ENCODE results near the gene DHX34. TPM values are rescaled to one million over a fixed set of nuclear protein-coding genes. Genes with fewer than 3 reads are reported as not detected.

Gene DHX34
- total and polyA plus RNA-seq, 11 donors = 3.7 to 13.3 (median 6.7) TPM

DNA sequence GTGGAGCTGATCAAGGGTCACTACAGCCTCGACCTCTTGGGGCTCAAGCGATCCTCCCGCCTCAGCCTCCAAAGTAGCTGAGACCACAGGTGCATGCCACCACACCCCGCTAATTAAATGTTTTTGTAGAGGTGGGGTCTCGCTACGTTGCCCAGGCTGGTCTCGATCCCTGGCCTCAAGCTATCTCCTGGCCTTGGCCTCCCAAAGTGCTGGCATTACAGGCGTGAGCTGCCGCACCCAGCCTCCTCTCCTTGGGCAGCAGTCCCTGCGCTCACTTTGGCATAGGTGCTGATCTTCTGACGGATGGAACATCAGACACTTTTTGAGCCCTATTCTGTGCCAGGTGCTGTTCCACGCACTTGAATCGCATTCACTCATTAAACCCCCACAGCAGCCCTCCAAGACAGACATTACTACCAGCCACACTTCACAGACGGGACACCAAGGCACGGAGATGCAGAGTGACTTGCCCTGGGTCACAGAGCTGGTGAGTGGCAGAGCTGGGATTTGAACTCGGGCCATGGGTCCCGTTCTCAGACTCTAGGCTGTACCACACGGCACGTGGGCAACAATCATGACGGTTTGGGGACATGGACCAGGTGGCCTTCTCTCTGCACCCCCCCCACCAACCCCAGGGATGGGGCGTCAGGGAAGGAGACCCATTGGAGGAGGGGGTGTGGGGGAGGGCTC lies 67.0 kb downstream of the DHX34 start:
- no peak for ATAC-seq
- WGBS, 4 donors = 85 to 95% (median 90%) methylated on average over 21 of the region's 21 CpGs
- H3K9me3 ChIP-seq = no peaks in the 10 kb centered on the region
- H3K36me3 ChIP-seq = no peaks in the 10 kb centered on the region
- peaks cover 13 to 58% (median 42%) of the 10 kb centered on the region in 9 donors for H3K27me3 ChIP-seq
- H3K4me3 ChIP-seq = no peak overlapping the region
- TF ChIP-seq, protein P1, sequence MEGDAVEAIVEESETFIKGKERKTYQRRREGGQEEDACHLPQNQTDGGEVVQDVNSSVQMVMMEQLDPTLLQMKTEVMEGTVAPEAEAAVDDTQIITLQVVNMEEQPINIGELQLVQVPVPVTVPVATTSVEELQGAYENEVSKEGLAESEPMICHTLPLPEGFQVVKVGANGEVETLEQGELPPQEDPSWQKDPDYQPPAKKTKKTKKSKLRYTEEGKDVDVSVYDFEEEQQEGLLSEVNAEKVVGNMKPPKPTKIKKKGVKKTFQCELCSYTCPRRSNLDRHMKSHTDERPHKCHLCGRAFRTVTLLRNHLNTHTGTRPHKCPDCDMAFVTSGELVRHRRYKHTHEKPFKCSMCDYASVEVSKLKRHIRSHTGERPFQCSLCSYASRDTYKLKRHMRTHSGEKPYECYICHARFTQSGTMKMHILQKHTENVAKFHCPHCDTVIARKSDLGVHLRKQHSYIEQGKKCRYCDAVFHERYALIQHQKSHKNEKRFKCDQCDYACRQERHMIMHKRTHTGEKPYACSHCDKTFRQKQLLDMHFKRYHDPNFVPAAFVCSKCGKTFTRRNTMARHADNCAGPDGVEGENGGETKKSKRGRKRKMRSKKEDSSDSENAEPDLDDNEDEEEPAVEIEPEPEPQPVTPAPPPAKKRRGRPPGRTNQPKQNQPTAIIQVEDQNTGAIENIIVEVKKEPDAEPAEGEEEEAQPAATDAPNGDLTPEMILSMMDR (IDR thresholded peaks at IDR 0.05) = no peak
- no peak for DNase-seq
- intact Hi-C loops (cut with DNase I) = no loop called here
- H3K4me1 ChIP-seq = peaks cover 0 to 19% (median 0%) of the 10 kb centered on the region in 12 donors
- no peak overlapping the region for H3K27ac ChIP-seq

DNA sequence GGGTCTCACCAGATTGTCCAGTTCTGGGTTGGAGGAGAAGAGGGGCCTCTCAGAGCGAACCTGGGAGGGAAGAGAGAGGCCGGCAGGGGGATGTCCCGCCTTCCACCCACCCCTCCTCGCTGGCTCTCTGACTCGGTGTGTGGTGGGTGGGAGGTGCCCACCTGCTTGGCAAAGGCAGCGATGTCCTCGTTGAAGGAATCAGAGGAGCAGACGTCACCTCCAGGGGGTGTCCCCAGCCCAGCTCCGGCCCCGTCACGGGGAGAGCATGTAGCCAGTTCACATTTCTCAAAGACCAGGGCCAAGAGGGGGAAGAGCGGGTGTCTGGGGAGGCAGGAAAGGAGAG lies 67.5 kb downstream of the DHX34 start:
- peaks cover 15 to 63% (median 46%) of the 10 kb centered on the region in 9 donors for H3K27me3 ChIP-seq
- no peaks in the 10 kb centered on the region for H3K9me3 ChIP-seq
- peaks cover 0 to 19% (median 0%) of the 10 kb centered on the region in 12 donors for H3K4me1 ChIP-seq
- no peak overlapping the region for H3K27ac ChIP-seq
- ATAC-seq = no peak
- 44 to 49% (median 47%) methylated on average over 12 of the region's 12 CpGs for WGBS, 4 donors
- no peak for DNase-seq
- TF ChIP-seq, protein P1 (IDR thresholded peaks at IDR 0.05) = no peak
- no peak for TF ChIP-seq POLR2A (IDR thresholded peaks at IDR 0.05)
- no peak overlapping the region for H3K4me3 ChIP-seq
- intact Hi-C loops (cut with DNase I) = no loop called here
- no peaks in the 10 kb centered on the region for H3K36me3 ChIP-seq

DNA sequence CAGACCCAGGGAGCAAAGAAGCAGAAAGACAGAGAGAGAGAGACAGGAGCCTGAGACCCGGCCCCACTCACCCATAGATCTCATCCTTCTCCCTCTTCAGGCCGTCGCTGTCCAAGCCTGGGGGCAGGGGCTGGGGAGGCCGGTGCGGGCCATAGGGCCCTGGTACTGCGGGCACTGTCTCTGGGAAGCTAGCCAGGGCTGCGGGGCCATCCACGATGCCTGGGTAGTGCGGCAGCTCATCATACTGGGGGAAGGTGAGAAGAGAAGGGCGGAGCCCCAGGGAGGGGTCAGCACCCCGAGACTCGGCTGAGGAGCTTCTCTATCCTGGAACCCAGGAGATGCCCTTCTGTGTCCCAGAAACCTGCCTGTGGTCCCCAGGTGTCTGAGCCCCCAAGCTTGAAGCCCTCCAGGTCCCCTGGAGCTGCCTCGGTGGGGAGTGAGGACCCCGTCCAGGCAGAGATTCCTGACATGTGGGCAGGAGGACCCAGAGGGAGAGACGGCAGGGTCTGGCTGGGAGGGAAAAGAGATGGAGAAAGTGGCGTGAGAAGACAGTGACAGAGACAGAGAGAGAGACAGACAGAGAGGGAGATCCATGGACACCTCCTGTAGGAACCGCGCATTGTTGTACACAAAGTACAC lies 68.1 kb downstream of the DHX34 start:
- no peaks in the 10 kb centered on the region for H3K36me3 ChIP-seq
- no peak for TF ChIP-seq POLR2A (IDR thresholded peaks at IDR 0.05)
- TF ChIP-seq, protein P1 (IDR thresholded peaks at IDR 0.05) = no peak
- H3K27ac ChIP-seq = no peak overlapping the region
- peaks cover 15 to 67% (median 49%) of the 10 kb centered on the region in 9 donors for H3K27me3 ChIP-seq
- H3K4me3 ChIP-seq = no peak overlapping the region
- no peaks in the 10 kb centered on the region for H3K9me3 ChIP-seq
- H3K4me1 ChIP-seq = peaks cover 0 to 22% (median 0%) of the 10 kb centered on the region in 12 donors
- intact Hi-C loops (cut with DNase I) = no loop called here
- DNase-seq = no peak
- WGBS, 4 donors = 14 to 23% (median 21%) methylated on average over 14 to 18 of the region's 18 CpGs
- ATAC-seq = no peak

All from heart left ventricle (tissue), 16 donors.